AG10803 (cell line): ENCODE measurements around the gene CTBP1.

Experiments
- DNase-seq: peaks from one replicate; pipeline ENCODE4 v3.0.0; 2010; ENCODE audit warnings: low read depth
- H3K4me3 ChIP-seq: 2 replicates; pipeline ENCODE4 v1.5.1; 2011; ENCODE audit warnings: mild to moderate bottlenecking, low read length, control low read depth
- CTCF ChIP-seq: conservative IDR thresholded peaks from 2 replicates; pipeline ENCODE4 v1.5.1; 2011; ENCODE audit warnings: mild to moderate bottlenecking, low read length, control low read depth, inconsistent platforms

Gene CTBP1

DNA sequence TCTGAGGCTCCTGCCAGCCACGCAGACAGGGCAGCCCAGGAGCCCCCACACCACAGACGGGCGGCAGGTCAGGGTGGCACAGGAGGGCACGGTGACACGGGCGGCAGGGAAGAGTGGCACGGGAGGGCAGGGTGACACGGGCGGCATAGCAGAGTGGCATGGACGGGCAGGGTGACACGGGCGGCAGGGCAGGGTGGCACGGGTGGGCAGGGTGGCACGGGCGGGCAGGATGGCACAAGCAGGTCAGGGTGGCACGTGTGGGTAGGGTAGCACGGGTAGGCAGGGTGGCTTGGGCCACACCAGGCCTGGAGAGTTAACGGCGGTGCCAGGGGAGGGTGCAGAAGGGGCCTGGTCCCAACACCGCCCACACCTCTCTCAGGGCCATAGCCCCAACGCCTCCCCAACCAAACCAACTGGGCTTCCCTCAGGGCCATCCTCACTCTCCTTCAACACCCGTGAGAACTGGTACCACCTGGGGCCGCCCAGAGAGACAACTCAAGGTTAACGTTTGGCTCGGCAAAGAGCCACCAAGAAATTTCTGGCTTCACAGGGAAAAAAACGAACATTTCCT is 3.4 kb downstream of the CTBP1 start:
- no peak overlapping the region for H3K4me3 ChIP-seq
- no peak for DNase-seq
- no peak for TF ChIP-seq CTCF

DNA sequence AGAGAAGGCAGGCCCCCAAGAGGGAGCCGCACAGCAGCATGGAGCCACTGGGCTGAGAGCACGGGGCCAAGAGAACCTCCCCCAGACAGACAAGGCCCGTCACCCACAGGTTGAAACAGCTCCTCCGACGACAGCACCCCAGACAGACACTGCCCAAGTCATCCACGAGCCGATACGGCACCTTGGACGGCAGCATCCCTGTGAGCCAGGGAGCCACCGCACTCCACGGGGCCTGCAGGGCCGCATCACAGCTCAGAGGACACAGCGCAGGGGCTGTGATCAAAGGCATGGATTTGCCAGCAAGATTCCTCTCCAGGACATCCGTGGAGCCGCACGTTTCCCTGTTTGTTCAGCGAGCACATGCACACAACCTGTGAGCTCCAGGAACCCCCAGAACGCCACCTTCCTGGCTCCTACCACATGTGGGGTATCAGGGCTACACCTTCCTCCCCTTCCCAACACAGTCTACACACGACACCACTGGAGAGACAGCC is 3.9 kb downstream of the CTBP1 start:
- no peak overlapping the region for H3K4me3 ChIP-seq
- no peak for TF ChIP-seq CTCF
- DNase-seq: no peak

DNA sequence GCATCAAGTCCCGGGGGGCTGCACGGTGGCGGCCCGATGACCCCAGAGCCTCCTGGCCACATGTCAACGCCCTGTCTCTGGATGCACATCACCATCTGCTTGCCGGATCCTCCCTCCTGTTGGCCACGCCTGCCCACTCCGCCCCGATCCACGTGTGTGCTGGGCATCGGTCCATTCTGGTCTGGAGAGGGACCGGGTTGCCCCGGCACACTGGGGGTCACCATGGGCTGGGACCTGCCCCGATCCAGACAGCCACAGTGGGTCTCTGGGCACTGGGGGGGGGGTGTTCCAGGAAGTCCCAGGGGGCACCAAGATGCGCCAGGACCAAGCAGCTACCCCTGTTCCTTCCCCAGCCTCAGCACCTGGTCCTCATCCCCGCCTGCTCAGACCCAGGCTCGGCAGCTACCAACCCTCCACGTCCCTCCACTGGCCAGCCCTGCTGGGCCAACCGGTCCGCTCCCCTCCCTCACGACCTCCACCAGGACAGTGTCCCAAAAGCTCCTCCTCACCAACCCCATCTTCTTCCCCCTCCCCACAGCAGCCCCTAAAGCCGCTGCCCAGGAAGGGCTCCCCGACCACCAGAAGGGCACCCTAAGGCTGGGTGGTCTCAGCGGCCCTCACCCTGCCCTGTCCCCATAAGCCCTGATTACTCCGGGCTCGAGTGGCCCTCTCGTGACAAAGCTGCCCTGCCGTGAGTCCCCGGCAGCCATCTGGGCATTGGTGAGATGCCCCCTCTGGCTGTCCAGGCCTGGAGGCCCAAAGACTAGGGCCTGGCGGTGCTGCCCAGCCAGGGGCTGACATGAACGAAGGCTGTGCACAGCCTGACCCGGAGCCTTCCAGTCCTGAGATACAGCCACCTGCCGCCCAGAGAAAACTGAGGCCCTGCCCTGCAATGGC is 4.6 kb downstream of the CTBP1 start:
- H3K4me3 ChIP-seq: no peak overlapping the region
- no peak for DNase-seq
- no peak for TF ChIP-seq CTCF

GRCh38 chr4:1243451-1244080 is 5.4 kb downstream of the CTBP1 start:
- no peak for TF ChIP-seq CTCF
- no peak for DNase-seq

GRCh38 chr4:1242506-1243450 is 6.2 kb downstream of the CTBP1 start:
- H3K4me3 ChIP-seq: no peak overlapping the region
- no peak for TF ChIP-seq CTCF
- DNase-seq: no peak

More at GRCh38 chr4:1243451-1244080, 5.4 kb downstream of the CTBP1 start:
- no peak overlapping the region for H3K4me3 ChIP-seq

DNA sequence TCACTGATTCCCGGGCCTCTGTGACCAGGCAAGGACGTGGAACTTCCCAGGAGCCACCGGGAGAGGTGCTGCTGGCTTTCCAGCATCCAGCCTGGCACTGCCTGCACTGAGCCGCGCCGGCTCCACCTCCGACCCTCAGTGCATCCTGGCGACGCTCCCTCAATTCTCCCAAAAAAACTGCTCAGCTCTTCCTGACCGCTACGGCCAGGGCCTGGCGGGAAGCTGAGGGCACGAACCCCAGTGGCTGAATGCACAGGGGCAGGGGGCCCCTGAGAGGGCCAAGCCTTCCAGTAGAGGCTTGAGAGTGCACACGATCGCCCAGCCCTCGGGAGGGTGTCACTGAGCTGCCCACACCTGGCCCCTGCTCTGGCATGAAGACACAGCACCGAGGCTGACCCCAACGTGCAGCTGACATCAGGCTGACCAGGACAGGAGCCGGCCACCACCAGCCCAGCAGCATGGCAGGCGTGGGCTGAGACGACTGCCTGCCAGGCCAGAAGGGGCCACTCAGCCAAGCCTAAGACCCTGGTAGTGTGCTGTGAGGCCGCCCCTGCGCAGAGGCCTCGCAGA is 6.9 kb downstream of the CTBP1 start:
- no peak for TF ChIP-seq CTCF
- DNase-seq: no peak
- H3K4me3 ChIP-seq: no peak overlapping the region
